RPMI7951 (cell line): ENCODE measurements around the gene SLC6A7. TPM values are rescaled to one million over a fixed set of nuclear protein-coding genes. Genes with fewer than 3 reads are reported as not detected.
"Not testable (repeated sequence)": the region's sequence is repeated elsewhere in the genome, so short reads cannot be mapped to it uniquely, and the experiment has no call there.

Experiments
- DNase-seq: peaks from one replicate; pipeline ENCODE4 v3.0.0-alpha.2; 2012; ENCODE audit warnings: low read depth
- total RNA-seq: library from RNA; depleted of rRNA; stranded (reverse); fragments of >200 nt; shearing (Covaris generic); gene quantifications from 2 replicates; pipeline ENCODE4 v1.2.3, GENCODE V29; 2014

Gene SLC6A7
- total RNA-seq, 1 experiment from 2014 or later = not detected

GRCh38 chr5:150217038-150217437, 27.2 kb downstream of the SLC6A7 start:
- no peak for DNase-seq

DNA sequence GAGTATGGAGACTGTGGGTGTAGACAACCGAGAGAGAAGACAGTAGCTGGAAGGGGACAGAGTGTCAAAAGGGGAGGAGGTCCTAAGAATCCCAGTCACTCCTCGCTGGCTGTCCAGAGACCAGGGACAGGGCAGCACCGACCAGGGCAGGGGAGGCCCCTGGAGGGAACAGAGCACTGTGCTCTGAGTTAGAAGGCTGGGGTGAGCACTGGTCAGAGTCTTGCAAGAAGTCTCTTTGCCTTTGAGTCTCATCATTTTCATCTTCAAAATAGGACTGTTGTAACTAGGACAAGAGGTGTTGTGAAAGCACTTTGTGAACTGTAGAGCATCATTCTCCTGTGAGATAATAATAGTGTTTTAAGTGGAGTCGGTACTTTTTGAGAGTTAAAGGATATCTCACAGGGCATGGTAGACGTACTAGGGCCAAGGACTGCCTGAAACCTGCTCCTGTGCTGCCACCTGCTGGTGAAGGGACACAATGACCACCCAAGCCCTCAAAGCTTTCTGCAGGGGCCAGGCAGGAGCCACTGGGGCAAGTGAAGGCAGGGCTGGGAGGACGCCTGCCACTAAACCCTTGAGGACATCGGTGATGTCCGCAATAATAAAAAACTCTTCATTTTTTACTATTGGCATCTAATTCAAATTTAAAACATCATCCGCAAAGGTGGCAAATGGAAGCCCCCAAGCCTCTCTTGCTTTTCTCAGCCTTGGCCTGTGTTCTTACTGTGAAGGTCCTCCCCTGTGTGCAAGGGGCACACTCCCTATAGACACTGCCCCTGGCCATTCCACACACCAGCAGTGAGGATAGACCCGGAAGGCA, 28.2 kb downstream of the SLC6A7 start:
- DNase-seq = peak; percentile 74

- DNase-seq = no peak
Measured at GRCh38 chr5:150218693-150219035, 28.8 kb downstream of the SLC6A7 start.

GRCh38 chr5:150219142-150219541, 29.3 kb downstream of the SLC6A7 start:
- DNase-seq = no peak

DNA sequence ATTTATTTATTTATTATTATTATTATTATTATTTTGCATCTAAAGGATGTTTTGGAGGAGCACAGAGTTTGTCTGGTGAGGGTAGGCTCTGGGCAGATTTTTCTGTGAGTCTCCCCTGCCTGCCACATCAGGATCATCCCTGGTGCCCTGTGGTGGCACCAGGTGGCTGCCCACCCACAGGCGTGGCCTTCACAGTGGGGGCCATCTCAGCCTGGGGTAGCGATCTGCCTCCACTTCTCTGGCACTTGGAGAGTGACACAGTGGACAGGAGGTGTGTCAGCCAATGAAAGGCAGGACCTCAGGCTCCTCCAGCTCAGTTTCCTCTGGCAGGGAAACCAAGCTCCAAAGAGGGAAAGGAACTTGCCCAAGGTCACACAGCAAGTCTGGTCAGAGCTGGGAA, 30.0 kb downstream of the SLC6A7 start:
- no peak for DNase-seq

DNA sequence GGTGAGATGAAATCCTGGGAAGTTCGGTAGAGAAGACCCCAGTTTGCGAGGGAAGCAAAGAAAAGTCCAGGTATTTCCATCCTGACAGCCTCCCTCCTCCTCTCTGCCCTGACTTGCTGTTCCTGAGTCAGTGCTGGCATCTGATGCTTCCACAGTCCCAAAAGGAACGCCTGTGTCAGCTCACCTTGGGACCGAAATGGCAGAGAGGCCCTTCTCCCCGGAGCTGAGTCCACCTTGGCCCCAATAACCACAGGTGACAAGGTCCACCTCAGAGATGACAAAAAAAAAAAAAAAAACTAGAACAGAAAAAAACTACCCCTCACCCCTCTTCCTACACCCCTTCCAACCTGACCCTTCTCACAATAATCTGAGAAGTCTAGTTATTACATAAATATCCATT, 31.6 kb downstream of the SLC6A7 start:
- DNase-seq = no peak

GRCh38 chr5:150222906-150223305, 33.0 kb downstream of the SLC6A7 start:
- DNase-seq = no peak

DNA sequence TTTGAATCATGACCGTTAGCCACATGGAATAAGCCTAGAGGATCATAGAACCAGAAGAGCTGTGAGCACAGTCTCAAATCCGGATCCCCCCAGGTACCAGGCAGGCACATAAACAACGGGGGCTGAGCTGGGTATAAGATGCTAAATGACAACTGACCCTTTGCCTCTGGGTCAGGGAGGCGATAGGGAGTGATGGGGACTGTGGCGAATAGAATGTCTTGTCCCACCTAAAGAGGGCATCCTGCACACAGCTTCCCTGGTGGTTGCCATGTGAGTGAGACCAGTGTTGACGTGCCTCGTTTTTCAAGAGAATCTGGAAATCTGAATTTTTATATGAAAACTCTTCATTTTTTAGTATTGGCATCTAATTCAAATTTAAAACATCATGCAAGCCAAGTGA, 33.6 kb downstream of the SLC6A7 start:
- DNase-seq = no peak

DNA sequence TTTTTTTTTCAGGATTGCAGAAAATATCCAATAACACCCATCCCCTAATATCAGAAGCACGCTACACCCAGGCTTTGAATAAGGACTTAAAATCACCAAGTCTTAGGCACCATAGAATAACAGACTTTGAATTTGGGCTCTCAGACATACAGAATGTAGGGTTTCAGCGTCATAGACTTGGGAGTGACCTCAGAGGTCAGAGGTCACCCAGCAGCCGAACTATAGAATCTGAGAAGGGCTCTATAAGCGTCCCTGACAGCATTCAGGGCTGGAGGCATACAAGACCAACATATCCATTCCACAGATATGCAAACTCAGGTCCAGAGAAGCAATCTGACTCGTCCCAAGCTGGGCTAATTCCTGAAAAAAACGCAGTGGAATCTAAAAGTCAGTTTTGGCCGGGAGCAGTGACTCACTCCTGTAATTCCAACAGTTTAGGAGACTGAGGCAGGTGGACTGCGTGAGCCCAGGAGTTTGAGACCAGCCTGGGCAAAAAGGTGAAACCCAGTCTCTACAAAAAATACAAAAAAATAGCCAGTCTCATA, 34.7 kb downstream of the SLC6A7 start:
- DNase-seq = no peak

DNA sequence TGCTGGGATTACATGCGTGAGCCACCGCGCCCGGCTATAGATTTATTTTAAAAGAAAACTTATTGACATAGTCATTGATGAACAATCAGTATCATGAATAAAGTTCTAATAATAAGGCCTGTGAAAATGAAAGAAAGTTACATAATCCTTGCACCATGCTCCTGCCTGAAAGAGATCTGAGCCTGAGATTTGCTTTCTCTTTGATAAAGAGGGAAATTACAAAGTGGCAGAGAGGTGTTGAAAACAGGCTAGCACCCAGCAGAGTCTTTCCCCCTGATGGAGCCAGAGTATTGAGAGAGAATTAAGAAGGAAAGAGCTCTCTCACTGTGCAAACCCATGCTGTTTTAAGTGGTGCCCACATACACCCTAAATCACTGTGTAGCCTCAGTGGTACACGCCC, 37.2 kb downstream of the SLC6A7 start:
- peak; percentile 21 for DNase-seq

DNA sequence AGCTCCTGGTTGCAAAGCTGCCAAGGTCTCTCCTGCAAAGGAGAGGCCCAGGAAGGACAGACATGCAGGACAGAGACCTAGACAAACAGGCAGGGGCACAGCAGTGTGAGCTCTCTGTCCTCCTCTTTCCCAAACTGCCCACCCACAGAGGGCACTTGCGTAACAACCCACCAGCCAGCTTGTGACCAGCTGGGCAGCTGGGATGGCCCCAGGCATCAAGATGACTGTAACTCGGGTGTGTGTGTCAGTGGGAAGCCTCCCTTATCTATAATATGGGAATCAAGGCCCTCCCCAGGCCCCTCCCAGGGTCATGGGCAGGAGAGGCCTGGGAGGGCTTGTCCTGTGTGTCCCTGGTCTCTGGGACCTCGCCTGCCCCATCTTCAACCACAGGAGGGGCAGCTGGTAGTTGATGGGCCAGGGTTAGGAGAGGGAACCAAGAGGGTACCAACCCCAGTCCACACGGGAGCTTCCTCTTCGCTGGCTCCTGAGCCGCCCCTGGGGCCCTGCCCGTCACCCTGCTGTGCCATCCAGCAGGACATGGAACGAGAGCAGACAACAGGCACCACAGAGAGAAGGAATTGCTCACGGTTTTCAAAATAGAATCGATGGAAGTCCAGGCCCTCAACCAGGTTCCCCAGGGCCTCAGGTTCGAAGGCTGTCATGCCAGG, 37.9 kb downstream of the SLC6A7 start:
- peak; percentile 92 for DNase-seq

GRCh38 chr5:150229571-150229970, 39.7 kb downstream of the SLC6A7 start:
- no peak for DNase-seq

DNA sequence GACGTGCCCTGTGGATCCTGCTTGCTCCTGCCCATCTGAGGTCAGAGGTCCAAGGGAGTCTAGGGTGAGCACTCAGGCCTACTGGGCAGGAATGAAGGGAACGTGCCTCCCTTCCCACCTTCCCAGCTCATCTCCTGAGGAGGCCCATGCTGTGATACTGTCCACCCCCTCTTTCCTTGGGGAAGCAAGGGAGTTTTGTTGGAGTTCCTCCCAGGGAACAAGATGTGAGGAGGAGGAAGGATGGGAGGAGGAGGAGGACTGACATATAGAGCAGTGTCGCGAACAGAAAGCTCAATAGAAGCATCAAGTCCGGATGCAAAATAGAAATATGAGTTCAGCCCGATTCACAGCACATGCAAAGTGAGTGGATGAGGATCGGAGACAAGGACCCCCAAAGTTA, 41.0 kb downstream of the SLC6A7 start:
- DNase-seq = no peak

- DNase-seq = not testable (repeated sequence)
Measured at GRCh38 chr5:150233706-150234105, 43.8 kb downstream of the SLC6A7 start.

GRCh38 chr5:150234576-150235499, 45.0 kb downstream of the SLC6A7 start:
- DNase-seq = no peak

- DNase-seq = no peak
Measured at GRCh38 chr5:150235500-150235854, 45.6 kb downstream of the SLC6A7 start.

DNA sequence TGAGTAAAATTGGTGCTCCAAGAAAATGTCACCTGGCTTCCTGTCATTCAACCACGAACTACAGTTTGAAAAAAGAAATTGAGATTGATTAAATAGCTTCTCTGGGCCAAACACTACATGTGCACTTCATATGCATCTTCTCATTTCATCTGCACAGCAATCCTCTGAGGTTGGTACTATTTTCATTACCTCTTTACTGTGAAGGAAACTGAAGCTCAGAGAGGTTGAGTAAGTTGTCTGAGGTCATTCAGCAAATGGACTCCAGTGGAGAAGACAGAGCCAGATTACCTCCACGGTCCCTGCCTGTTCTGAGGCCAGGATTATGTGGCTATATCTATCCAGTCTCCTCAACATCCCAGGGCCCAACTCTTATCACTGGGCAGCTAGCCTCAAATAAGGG, 46.5 kb downstream of the SLC6A7 start:
- no peak for DNase-seq

GRCh38 chr5:150236981-150237754, 47.3 kb downstream of the SLC6A7 start:
- DNase-seq = no peak

DNA sequence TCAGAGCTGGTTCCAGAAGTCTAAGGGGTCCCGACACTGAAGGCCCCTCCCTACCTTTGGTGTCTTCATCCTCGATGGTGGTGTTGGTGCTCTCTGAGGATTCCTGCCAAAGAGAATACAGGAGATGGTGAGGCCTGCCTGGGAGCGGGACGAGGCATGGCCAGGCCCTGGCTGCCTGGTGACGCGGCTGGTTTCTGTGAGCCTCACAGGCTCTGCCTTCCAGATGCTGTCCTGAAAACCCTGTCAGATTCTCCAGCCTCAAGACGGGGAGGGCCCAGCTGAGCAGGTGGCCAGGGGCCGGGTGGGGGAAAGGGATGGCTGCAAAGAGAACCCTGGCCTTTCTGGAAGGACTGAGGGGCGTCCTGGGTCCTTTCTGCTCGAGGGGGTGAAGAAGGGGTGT, 48.8 kb downstream of the SLC6A7 start:
- DNase-seq = no peak

DNA sequence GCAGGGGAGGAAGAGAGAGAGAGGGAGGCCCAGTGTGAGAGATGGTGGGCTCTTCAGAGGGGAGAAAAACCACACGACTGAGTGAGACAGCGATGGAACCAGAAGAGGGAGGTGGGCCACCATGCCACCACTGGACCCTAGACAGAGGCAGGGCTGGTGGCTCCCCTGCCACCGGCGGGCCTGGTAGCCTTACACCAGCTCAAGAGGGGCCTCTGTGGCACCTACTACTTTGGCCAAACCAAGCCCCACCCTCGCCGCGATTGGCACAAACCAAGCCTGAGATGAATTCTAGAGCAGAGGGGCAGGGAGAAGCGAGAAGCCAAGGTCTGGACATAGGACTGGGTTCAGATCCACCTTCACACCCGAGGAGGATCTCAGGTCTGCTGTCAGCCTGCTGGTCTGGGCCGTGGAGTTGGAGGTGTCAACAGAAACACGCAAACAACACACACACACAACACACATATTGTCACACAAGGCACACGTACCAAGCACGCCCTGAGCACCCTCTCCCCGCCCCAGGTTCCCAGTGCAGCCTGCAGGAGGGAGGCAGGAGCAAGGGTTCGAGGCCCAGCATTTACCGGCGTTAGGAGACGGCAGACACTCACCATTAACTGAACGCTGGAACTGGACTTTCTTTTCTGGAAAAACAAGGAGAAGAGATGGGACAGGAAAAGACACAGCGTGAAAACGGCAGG, 49.4 kb downstream of the SLC6A7 start:
- no peak for DNase-seq

DNA sequence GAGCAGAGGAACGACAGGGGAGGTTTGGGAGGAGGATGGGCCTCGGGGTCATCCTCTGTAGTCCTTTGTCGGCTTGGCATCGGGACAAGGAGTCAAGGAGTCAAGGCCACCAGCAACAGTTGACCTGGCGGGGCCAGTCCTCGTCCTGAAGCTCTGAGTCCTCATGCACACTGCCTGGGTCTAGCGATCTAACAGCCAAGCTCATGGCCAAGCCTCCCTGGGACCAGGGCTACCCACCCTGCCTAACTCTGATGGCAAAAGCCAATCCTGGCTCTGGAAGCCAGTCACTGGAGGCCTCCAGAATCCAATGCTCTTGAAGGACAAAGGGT, 49.9 kb downstream of the SLC6A7 start:
- DNase-seq = no peak
